Measurements from ENCODE around the gene ZNF787.

DNA sequence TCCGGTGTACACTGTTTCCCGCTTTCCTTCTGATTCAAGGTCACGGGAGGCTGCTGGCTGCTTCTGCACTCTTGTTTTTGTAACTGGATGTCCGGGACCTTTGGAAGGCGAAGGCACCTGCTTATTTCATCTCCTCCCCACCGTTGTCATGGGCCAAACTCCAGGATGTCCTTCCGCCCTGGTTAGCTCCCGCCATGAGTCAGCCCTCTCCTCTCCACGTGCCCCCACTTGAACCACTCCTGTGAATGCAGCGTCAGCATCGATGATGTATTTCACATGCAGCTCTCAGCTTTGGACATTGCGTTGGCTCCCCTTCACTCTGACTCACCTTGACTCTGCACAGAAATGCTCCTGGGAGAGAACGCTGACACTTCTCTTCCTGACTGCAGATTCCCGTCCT lies 49.2 kb upstream of the ZNF787 start:
- TF ChIP-seq, protein P1, sequence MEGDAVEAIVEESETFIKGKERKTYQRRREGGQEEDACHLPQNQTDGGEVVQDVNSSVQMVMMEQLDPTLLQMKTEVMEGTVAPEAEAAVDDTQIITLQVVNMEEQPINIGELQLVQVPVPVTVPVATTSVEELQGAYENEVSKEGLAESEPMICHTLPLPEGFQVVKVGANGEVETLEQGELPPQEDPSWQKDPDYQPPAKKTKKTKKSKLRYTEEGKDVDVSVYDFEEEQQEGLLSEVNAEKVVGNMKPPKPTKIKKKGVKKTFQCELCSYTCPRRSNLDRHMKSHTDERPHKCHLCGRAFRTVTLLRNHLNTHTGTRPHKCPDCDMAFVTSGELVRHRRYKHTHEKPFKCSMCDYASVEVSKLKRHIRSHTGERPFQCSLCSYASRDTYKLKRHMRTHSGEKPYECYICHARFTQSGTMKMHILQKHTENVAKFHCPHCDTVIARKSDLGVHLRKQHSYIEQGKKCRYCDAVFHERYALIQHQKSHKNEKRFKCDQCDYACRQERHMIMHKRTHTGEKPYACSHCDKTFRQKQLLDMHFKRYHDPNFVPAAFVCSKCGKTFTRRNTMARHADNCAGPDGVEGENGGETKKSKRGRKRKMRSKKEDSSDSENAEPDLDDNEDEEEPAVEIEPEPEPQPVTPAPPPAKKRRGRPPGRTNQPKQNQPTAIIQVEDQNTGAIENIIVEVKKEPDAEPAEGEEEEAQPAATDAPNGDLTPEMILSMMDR (conservative IDR thresholded peaks at IDR 0.05; ENCODE audit: low read depth, low read length): no peak
- no peak for TF ChIP-seq EZH2 (IDR thresholded peaks at IDR 0.05; ENCODE audit: low read length, unreplicated experiment)

All from PC-3 (cell line).